ENCODE data around the gene DNASE1. TPM values are rescaled to one million over a fixed set of nuclear protein-coding genes. Genes with fewer than 3 reads are reported as not detected.

DNASE1 gene
- total RNA-seq, 2 experiments from 2014 or later = 45.7 to 48.3 TPM

DNA sequence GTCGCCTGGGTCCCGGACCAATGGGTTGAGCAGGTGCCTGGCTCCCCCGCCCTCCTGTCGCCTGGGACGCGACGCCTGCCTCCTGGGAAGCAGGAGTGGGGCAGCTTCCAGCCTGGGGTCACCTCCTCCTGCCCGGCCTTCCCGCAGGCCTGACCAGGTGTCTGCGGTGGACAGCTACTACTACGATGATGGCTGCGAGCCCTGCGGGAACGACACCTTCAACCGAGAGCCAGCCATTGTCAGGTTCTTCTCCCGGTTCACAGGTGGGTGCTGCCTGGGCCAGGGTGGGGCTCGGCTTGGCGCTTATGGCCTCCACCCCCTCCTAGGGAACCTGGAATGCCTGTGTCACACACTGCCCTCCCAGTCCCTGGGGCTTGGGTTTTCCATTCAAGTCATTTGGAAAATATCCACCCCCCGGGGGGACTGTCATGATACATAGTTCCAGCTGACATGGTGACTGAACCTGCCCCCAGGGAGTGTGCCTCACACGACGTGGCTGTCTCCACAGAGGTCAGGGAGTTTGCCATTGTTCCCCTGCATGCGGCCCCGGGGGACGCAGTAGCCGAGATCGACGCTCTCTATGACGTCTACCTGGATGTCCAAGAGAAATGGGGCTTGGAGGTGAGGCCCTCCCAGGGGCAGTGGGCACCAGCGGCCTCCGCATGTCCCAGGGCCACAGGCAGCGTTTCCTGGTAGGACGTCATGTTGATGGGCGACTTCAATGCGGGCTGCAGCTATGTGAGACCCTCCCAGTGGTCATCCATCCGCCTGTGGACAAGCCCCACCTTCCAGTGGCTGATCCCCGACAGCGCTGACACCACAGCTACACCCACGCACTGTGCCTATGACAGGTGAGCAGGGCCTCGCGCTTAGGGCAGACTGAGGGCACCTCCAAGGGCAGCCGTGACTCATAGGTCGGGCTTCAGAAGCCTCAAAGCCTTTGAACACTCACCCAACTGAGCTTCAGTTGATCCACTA is 2.3 kb downstream of the DNASE1 start:
- CTCF ChIA-PET = interaction anchor here (0.7 to 2.5 kb wide), 3 partner anchors 10 to 78 kb away, joined by 3 to 9 read pairs (median 3); no protein-coding TSS in a partner anchor
- Mint-ChIP-seq H3K9me3 (ENCODE audit: insufficient read depth) (no peaks in the 10 kb centered on the region), H3K27me3 (ENCODE audit: low read depth) (no peaks in the 10 kb centered on the region), H3K36me3 (ENCODE audit: low read depth) (peaks cover 52% of the 10 kb centered on the region), H3K27ac (peak overlapping the region; percentile 78), H3K4me1 (ENCODE audit: low read depth) (peaks cover 35% of the 10 kb centered on the region), H3K4me3 (no peak overlapping the region)
- ATAC-seq (no peak), DNase-seq (no peak)
- POLR2A ChIA-PET = interaction anchor here (0.9 kb wide), 1 partner anchor 19 kb away, joined by 3 read pairs; no protein-coding TSS in a partner anchor

DNA sequence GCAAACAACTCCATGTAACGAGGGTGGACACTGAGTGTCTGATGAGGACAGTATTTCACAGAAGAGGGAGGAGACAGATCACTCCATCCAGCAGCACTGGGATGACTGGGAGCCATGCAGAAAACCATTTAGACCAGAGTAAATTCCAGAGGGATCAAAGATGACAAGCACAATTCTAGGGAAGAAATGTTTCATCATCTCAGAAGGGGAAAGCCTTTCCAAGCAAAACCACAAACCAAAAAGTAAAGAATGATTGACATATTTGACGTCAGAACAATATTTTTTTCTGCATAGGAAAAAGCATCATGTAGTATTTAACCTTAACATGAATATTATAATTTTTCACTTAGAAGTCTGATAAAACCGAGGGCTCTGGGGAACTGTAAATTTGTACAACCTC is 4.8 kb downstream of the DNASE1 start:
- no peak for ATAC-seq
- ChIA-PET POLR2A (interaction anchor here (1.2 kb wide), 1 partner anchor 17 kb away, joined by 3 read pairs; no protein-coding TSS in a partner anchor), CTCF (no interaction called here)
- no peaks in the 10 kb centered on the region for H3K27me3 Mint-ChIP-seq (ENCODE audit: low read depth)
- H3K4me1 Mint-ChIP-seq (ENCODE audit: low read depth) = peaks cover 33% of the 10 kb centered on the region
- no peaks in the 10 kb centered on the region for H3K9me3 Mint-ChIP-seq (ENCODE audit: insufficient read depth)
- DNase-seq = no peak
- H3K36me3 Mint-ChIP-seq (ENCODE audit: low read depth) = peaks cover 60% of the 10 kb centered on the region
- no peak overlapping the region for H3K4me3 Mint-ChIP-seq
- H3K27ac Mint-ChIP-seq = peak overlapping the region; percentile 43

DNA sequence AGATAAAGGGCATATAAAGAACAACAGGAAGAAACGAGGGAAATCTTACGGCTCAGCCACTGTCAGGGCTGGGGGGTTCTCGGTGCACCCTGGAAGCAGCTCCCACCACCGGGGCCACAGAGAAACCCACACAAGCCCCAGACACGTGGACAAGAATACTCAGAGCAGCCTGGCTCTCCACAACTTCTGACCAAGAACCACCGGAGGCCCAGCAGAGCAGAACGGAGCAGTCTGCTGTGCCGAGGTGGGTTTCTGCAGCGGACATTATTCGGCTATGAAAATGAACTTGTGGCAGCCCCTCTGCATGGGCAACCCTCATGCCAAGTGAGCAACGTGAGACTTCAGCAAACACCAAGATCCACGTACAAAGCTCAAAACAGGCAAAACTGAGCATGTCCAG is 6.8 kb downstream of the DNASE1 start:
- Mint-ChIP-seq H3K27me3 (ENCODE audit: low read depth) (no peaks in the 10 kb centered on the region), H3K4me3 (no peak overlapping the region), H3K4me1 (ENCODE audit: low read depth) (peaks cover 47% of the 10 kb centered on the region), H3K9me3 (ENCODE audit: insufficient read depth) (no peaks in the 10 kb centered on the region), H3K27ac (peak overlapping the region; percentile 7), H3K36me3 (ENCODE audit: low read depth) (peaks cover 66% of the 10 kb centered on the region)
- no peak for ATAC-seq
- no peak for DNase-seq
- CTCF ChIA-PET = no interaction called here
- POLR2A ChIA-PET = no interaction called here

GRCh38 chr16:3661922-3662321 is 7.4 kb downstream of the DNASE1 start:
- Mint-ChIP-seq H3K4me1 (ENCODE audit: low read depth) (peaks cover 49% of the 10 kb centered on the region), H3K9me3 (ENCODE audit: insufficient read depth) (no peaks in the 10 kb centered on the region), H3K27ac (no peak overlapping the region), H3K4me3 (no peak overlapping the region), H3K36me3 (ENCODE audit: low read depth) (peaks cover 66% of the 10 kb centered on the region), H3K27me3 (ENCODE audit: low read depth) (no peaks in the 10 kb centered on the region)
- ChIA-PET CTCF (interaction anchor here (1.5 to 1.6 kb wide), 2 partner anchors 8 to 35 kb away, joined by 6 to 7 read pairs; no protein-coding TSS in a partner anchor), POLR2A (no interaction called here)
- ATAC-seq = no peak
- no peak for DNase-seq

DNA sequence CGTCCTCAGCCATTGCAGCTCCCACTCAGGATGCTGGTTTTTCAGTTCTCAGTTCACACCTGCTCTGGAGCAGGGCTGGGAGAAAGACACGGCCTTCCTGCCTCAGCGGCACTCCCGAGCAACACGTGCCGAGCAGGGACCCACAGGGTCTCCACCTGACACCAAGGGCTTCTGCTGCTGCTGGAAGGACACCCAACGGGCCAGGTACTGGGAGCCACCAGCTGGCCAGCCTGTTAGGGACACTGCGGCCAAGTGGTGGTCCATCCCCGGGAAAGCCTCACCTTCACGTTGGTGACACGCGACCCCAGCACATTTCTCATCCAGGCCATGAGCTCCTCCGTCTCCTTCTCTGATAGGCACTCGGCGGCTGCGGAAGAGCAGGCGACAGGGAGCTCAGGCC is 8.1 kb downstream of the DNASE1 start:
- Mint-ChIP-seq H3K27me3 (ENCODE audit: low read depth) (no peaks in the 10 kb centered on the region), H3K9me3 (ENCODE audit: insufficient read depth) (no peaks in the 10 kb centered on the region), H3K36me3 (ENCODE audit: low read depth) (peaks cover 62% of the 10 kb centered on the region), H3K4me3 (no peak overlapping the region), H3K27ac (no peak overlapping the region), H3K4me1 (ENCODE audit: low read depth) (peaks cover 44% of the 10 kb centered on the region)
- ChIA-PET CTCF (interaction anchor here (1.5 to 1.6 kb wide), 2 partner anchors 9 to 36 kb away, joined by 6 to 7 read pairs; no protein-coding TSS in a partner anchor), POLR2A (interaction anchor here (0.6 to 0.7 kb wide), 2 partner anchors 50 to 95 kb away, joined by 4 read pairs; no protein-coding TSS in a partner anchor)
- ATAC-seq (no peak), DNase-seq (no peak)

DNA sequence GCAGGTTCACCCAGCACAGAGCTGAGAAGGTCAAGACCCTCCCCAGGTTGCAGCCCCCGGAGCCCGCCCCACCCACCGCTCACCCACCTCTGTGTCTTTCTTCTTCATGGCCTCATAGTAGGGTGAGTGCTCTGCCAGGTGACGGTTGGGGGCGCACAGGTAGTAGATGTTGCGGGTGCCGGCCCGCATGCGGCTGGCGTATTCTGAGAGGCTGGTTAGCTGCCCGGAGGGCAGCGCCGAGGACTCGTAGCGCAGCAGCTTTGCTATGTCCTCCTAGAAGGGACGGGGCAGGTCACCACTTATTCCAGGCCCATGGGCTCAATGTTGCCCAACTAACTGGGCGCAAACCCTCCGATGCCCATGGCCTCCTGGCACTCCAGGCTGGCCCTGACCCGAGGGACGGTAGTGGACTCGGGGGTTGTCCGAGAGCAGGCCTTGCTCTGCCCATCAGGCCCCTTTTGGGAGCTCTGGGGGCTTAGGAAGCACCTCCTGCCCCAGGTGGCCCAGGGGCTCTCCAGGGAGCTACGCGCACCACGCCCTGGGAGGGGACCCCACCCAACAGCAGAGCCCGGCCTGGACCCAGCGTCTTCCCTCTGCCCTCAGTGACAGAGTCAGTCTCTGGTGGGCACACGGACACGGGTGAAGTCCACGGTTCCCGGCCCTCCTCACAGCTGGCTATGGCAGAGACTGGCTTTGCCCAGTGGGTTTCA is 9.9 kb downstream of the DNASE1 start:
- Mint-ChIP-seq H3K36me3 (ENCODE audit: low read depth) (peaks cover 65% of the 10 kb centered on the region), H3K4me3 (no peak overlapping the region), H3K27ac (peak overlapping the region; percentile 90), H3K27me3 (ENCODE audit: low read depth) (no peaks in the 10 kb centered on the region), H3K4me1 (ENCODE audit: low read depth) (peaks cover 47% of the 10 kb centered on the region), H3K9me3 (ENCODE audit: insufficient read depth) (no peaks in the 10 kb centered on the region)
- POLR2A ChIA-PET = no interaction called here
- CTCF ChIA-PET = interaction anchor here (1.4 kb wide), 1 partner anchor 38 kb away, joined by 5 read pairs; no protein-coding TSS in a partner anchor
- ATAC-seq (no peak), DNase-seq (no peak)

GRCh38 chr16:3665508-3665907 is 11.0 kb downstream of the DNASE1 start:
- no peak overlapping the region for H3K4me3 Mint-ChIP-seq
- DNase-seq (peak; percentile 78), ATAC-seq (peak; percentile 94)
- H3K36me3 Mint-ChIP-seq (ENCODE audit: low read depth) = peaks cover 59% of the 10 kb centered on the region
- H3K27me3 Mint-ChIP-seq (ENCODE audit: low read depth) = no peaks in the 10 kb centered on the region
- ChIA-PET POLR2A (no interaction called here), CTCF (interaction anchor here (0.9 kb wide), 2 partner anchors 39 to 45 kb away, joined by 3 read pairs; no protein-coding TSS in a partner anchor)
- no peaks in the 10 kb centered on the region for H3K9me3 Mint-ChIP-seq (ENCODE audit: insufficient read depth)
- peaks cover 47% of the 10 kb centered on the region for H3K4me1 Mint-ChIP-seq (ENCODE audit: low read depth)
- peak overlapping the region; percentile 90 for H3K27ac Mint-ChIP-seq

- DNase-seq (no peak), ATAC-seq (no peak)
- no peaks in the 10 kb centered on the region for H3K27me3 Mint-ChIP-seq (ENCODE audit: low read depth)
- peaks cover 48% of the 10 kb centered on the region for H3K4me1 Mint-ChIP-seq (ENCODE audit: low read depth)
- POLR2A ChIA-PET = no interaction called here
- no peak overlapping the region for H3K4me3 Mint-ChIP-seq
- no peaks in the 10 kb centered on the region for H3K9me3 Mint-ChIP-seq (ENCODE audit: insufficient read depth)
- H3K27ac Mint-ChIP-seq = peak overlapping the region; percentile 39
- CTCF ChIA-PET = interaction anchor here (0.8 kb wide), 1 partner anchor 13 kb away, joined by 3 read pairs; no protein-coding TSS in a partner anchor
- peaks cover 50% of the 10 kb centered on the region for H3K36me3 Mint-ChIP-seq (ENCODE audit: low read depth)
Measured at GRCh38 chr16:3668626-3669025, 14.1 kb downstream of the DNASE1 start.

GRCh38 chr16:3669082-3669481 is 14.6 kb downstream of the DNASE1 start:
- ChIA-PET CTCF (interaction anchor here (0.8 kb wide), 1 partner anchor 13 kb away, joined by 3 read pairs; no protein-coding TSS in a partner anchor), POLR2A (no interaction called here)
- DNase-seq (no peak), ATAC-seq (no peak)
- H3K4me1 Mint-ChIP-seq (ENCODE audit: low read depth) = peaks cover 48% of the 10 kb centered on the region
- H3K27ac Mint-ChIP-seq = peak overlapping the region; percentile 39
- H3K9me3 Mint-ChIP-seq (ENCODE audit: insufficient read depth) = no peaks in the 10 kb centered on the region
- H3K27me3 Mint-ChIP-seq (ENCODE audit: low read depth) = no peaks in the 10 kb centered on the region
- peaks cover 51% of the 10 kb centered on the region for H3K36me3 Mint-ChIP-seq (ENCODE audit: low read depth)
- no peak overlapping the region for H3K4me3 Mint-ChIP-seq

- no peaks in the 10 kb centered on the region for H3K27me3 Mint-ChIP-seq (ENCODE audit: low read depth)
- peak overlapping the region; percentile 75 for H3K27ac Mint-ChIP-seq
- ATAC-seq (no peak), DNase-seq (no peak)
- H3K9me3 Mint-ChIP-seq (ENCODE audit: insufficient read depth) = no peaks in the 10 kb centered on the region
- peaks cover 37% of the 10 kb centered on the region for H3K4me1 Mint-ChIP-seq (ENCODE audit: low read depth)
- peaks cover 52% of the 10 kb centered on the region for H3K36me3 Mint-ChIP-seq (ENCODE audit: low read depth)
- H3K4me3 Mint-ChIP-seq = no peak overlapping the region
- ChIA-PET CTCF (no interaction called here), POLR2A (no interaction called here)
Measured at GRCh38 chr16:3670711-3671110, 16.2 kb downstream of the DNASE1 start.

DNA sequence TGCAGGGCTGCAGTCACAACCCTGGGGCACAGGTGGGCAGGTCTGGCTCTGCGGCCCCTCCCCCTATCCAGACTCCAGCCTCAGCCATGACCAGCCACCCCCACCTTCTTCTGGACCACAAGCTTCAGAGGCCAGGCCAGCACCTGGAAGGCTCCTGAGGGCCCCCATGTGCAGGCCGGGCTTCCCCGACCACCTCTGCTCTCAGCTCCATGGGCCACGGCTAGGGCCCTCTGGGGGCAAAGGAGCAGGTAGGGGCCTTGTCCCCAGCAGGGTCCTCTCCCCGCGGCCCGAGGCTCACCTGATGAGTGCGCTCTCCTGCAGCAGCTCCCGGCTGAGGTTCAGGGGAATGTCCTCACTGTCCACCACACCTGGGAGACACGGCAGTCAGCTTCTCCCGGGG is 16.9 kb downstream of the DNASE1 start:
- Mint-ChIP-seq H3K9me3 (ENCODE audit: insufficient read depth) (no peaks in the 10 kb centered on the region), H3K27ac (no peak overlapping the region), H3K4me3 (no peak overlapping the region), H3K4me1 (ENCODE audit: low read depth) (peaks cover 30% of the 10 kb centered on the region), H3K27me3 (ENCODE audit: low read depth) (no peaks in the 10 kb centered on the region), H3K36me3 (ENCODE audit: low read depth) (peaks cover 49% of the 10 kb centered on the region)
- CTCF ChIA-PET = interaction anchor here (1.1 kb wide), 1 partner anchor 33 kb away, joined by 3 read pairs; no protein-coding TSS in a partner anchor
- DNase-seq (no peak), ATAC-seq (no peak)
- POLR2A ChIA-PET = no interaction called here

Data from activated CD8-positive, alpha-beta T cell treated with anti-CD3 and anti-CD28 coated beads, Interleukin-2, amount 10 ng/mL, durations not matched to agents 7 days and 5 days (primary cell).